CD4-positive, alpha-beta T cell treated with Interleukin-4 for 1 hour (primary cell): ENCODE data around the gene LY6G6D.

Source experiments
- DNase-seq, 2 donors: peaks; one replicate each; pipeline ENCODE4 v3.0.0-alpha.2; 2020 to 2022

The LY6G6D gene

GRCh38 chr6:31737315-31737990, 22.3 kb downstream of the LY6G6D start:
- DNase-seq = peak in 1 of 2 donors; percentile 33

GRCh38 chr6:31737991-31738979, 23.1 kb downstream of the LY6G6D start:
- DNase-seq = peak; percentile 83 to 84

GRCh38 chr6:31739639-31740396, 24.7 kb downstream of the LY6G6D start, which contains the start of gene MSH5:
MSH5 (plus strand) TSS chr6:31740005; CDS start chr6:31740467, 462 bp downstream.
- peak; percentile 97 to 98 for DNase-seq

- no peak for DNase-seq
Measured at GRCh38 chr6:31740397-31741223, 25.5 kb downstream of the LY6G6D start.

- no peak for DNase-seq
Measured at GRCh38 chr6:31741815-31742214, 26.7 kb downstream of the LY6G6D start.

- DNase-seq = no peak
Measured at GRCh38 chr6:31742894-31743293, 27.7 kb downstream of the LY6G6D start.

- no peak for DNase-seq
Measured at GRCh38 chr6:31744422-31744821, 29.3 kb downstream of the LY6G6D start.

- DNase-seq = no peak
Measured at GRCh38 chr6:31749301-31750036, 34.3 kb downstream of the LY6G6D start.

- DNase-seq = no peak
Measured at GRCh38 chr6:31750411-31751022, 35.4 kb downstream of the LY6G6D start.

- no peak for DNase-seq
Measured at GRCh38 chr6:31752739-31753319, 37.7 kb downstream of the LY6G6D start.

GRCh38 chr6:31758281-31758680, 43.1 kb downstream of the LY6G6D start:
- DNase-seq = no peak

- DNase-seq = no peak
Measured at GRCh38 chr6:31760790-31761189, 45.6 kb downstream of the LY6G6D start.

GRCh38 chr6:31761343-31761742, 46.2 kb downstream of the LY6G6D start:
- no peak for DNase-seq

- DNase-seq = no peak
Measured at GRCh38 chr6:31762356-31762755, 47.2 kb downstream of the LY6G6D start, which contains the start of gene SAPCD1. SAPCD1 (plus strand) TSS chr6:31762656; CDS start chr6:31763055, 399 bp downstream.

- DNase-seq = no peak
Measured at GRCh38 chr6:31762878-31763618, 47.9 kb downstream of the LY6G6D start.

GRCh38 chr6:31763619-31763940, 48.4 kb downstream of the LY6G6D start:
- DNase-seq = no peak

- DNase-seq = no peak
Measured at GRCh38 chr6:31764198-31764597, 49.0 kb downstream of the LY6G6D start.

GRCh38 chr6:31765559-31765909, 50.4 kb downstream of the LY6G6D start:
- no peak for DNase-seq

GRCh38 chr6:31765910-31766794, 51.0 kb downstream of the LY6G6D start:
- no peak for DNase-seq
